T-helper 1 cell treated with Interleukin-12 subunit alpha and Interleukin-12 subunit beta and Interleukin-4 antibody, amounts not matched to agents 30 μg/mL and 1 μg/mL, for 36 hours (primary cell): ENCODE measurements around the gene FBXO40.

ENCODE experiments used
- H3K27ac Mint-ChIP-seq: one replicate; pipeline ENCODE4 v1.8.0; 2021; ENCODE audit warnings: mild to moderate bottlenecking, mixed read lengths
- H3K27me3 Mint-ChIP-seq: one replicate; pipeline ENCODE4 v1.8.0; 2021; ENCODE audit warnings: low read depth, mixed read lengths
- H3K36me3 Mint-ChIP-seq: one replicate; pipeline ENCODE4 v1.8.0; 2021; ENCODE audit warnings: low read depth, mixed read lengths
- H3K4me1 Mint-ChIP-seq: one replicate; pipeline ENCODE4 v1.8.0; 2021; ENCODE audit warnings: low read depth, mixed read lengths
- H3K4me3 Mint-ChIP-seq: one replicate; pipeline ENCODE4 v1.8.0; 2021; ENCODE audit warnings: mild to moderate bottlenecking, moderate library complexity, mixed read lengths
- H3K9me3 Mint-ChIP-seq: one replicate; pipeline ENCODE4 v1.8.0; 2021; ENCODE audit warnings: mixed read lengths

FBXO40 gene

GRCh38 chr3:121663171-121663847, 70.1 kb downstream of the FBXO40 start:
- Mint-ChIP-seq H3K9me3 (no peaks in the 10 kb centered on the region), H3K4me1 (peaks cover 25% of the 10 kb centered on the region), H3K27me3 (no peaks in the 10 kb centered on the region), H3K36me3 (peaks cover 64% of the 10 kb centered on the region), H3K4me3 (no peak overlapping the region), H3K27ac (no peak overlapping the region)

GRCh38 chr3:121665488-121665887, 72.3 kb downstream of the FBXO40 start:
- H3K36me3 Mint-ChIP-seq = peaks cover 60% of the 10 kb centered on the region
- no peaks in the 10 kb centered on the region for H3K9me3 Mint-ChIP-seq
- H3K4me3 Mint-ChIP-seq = no peak overlapping the region
- no peak overlapping the region for H3K27ac Mint-ChIP-seq
- no peaks in the 10 kb centered on the region for H3K27me3 Mint-ChIP-seq
- H3K4me1 Mint-ChIP-seq = peaks cover 8% of the 10 kb centered on the region

- H3K36me3 Mint-ChIP-seq = peaks cover 56% of the 10 kb centered on the region
- no peak overlapping the region for H3K4me3 Mint-ChIP-seq
- no peaks in the 10 kb centered on the region for H3K4me1 Mint-ChIP-seq
- H3K27me3 Mint-ChIP-seq = no peaks in the 10 kb centered on the region
- H3K9me3 Mint-ChIP-seq = no peaks in the 10 kb centered on the region
- H3K27ac Mint-ChIP-seq = no peak overlapping the region
Measured at GRCh38 chr3:121667333-121667732, 74.2 kb downstream of the FBXO40 start.

GRCh38 chr3:121670676-121671075, 77.5 kb downstream of the FBXO40 start:
- no peak overlapping the region for H3K27ac Mint-ChIP-seq
- H3K4me3 Mint-ChIP-seq = no peak overlapping the region
- H3K4me1 Mint-ChIP-seq = no peaks in the 10 kb centered on the region
- H3K27me3 Mint-ChIP-seq = no peaks in the 10 kb centered on the region
- peaks cover 49% of the 10 kb centered on the region for H3K36me3 Mint-ChIP-seq
- H3K9me3 Mint-ChIP-seq = no peaks in the 10 kb centered on the region

- peaks cover 1% of the 10 kb centered on the region for H3K4me1 Mint-ChIP-seq
- peaks cover 55% of the 10 kb centered on the region for H3K36me3 Mint-ChIP-seq
- no peak overlapping the region for H3K27ac Mint-ChIP-seq
- H3K9me3 Mint-ChIP-seq = no peaks in the 10 kb centered on the region
- no peak overlapping the region for H3K4me3 Mint-ChIP-seq
- no peaks in the 10 kb centered on the region for H3K27me3 Mint-ChIP-seq
Measured at GRCh38 chr3:121677141-121677540, 84.0 kb downstream of the FBXO40 start.
